HG03025 (cell line): ENCODE data around the gene SEMA6C.
A peak's percentile ranks its signal among the peaks of the same experiment; 100 is the strongest.
"Not testable (repeated sequence)": the region's sequence is repeated elsewhere in the genome, so short reads cannot be mapped to it uniquely, and the experiment has no call there.

ENCODE experiments used
- ATAC-seq: cut with Tn5 transposase; IDR thresholded peaks from one replicate; pipeline ENCODE4 v1.9.1; 2021; ENCODE audit warnings: mild to moderate bottlenecking, moderate library complexity; ENCODE audit not compliant: unreplicated experiment, low FRiP score

Gene SEMA6C, protein sequence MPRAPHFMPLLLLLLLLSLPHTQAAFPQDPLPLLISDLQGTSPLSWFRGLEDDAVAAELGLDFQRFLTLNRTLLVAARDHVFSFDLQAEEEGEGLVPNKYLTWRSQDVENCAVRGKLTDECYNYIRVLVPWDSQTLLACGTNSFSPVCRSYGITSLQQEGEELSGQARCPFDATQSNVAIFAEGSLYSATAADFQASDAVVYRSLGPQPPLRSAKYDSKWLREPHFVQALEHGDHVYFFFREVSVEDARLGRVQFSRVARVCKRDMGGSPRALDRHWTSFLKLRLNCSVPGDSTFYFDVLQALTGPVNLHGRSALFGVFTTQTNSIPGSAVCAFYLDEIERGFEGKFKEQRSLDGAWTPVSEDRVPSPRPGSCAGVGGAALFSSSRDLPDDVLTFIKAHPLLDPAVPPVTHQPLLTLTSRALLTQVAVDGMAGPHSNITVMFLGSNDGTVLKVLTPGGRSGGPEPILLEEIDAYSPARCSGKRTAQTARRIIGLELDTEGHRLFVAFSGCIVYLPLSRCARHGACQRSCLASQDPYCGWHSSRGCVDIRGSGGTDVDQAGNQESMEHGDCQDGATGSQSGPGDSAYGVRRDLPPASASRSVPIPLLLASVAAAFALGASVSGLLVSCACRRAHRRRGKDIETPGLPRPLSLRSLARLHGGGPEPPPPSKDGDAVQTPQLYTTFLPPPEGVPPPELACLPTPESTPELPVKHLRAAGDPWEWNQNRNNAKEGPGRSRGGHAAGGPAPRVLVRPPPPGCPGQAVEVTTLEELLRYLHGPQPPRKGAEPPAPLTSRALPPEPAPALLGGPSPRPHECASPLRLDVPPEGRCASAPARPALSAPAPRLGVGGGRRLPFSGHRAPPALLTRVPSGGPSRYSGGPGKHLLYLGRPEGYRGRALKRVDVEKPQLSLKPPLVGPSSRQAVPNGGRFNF

DNA sequence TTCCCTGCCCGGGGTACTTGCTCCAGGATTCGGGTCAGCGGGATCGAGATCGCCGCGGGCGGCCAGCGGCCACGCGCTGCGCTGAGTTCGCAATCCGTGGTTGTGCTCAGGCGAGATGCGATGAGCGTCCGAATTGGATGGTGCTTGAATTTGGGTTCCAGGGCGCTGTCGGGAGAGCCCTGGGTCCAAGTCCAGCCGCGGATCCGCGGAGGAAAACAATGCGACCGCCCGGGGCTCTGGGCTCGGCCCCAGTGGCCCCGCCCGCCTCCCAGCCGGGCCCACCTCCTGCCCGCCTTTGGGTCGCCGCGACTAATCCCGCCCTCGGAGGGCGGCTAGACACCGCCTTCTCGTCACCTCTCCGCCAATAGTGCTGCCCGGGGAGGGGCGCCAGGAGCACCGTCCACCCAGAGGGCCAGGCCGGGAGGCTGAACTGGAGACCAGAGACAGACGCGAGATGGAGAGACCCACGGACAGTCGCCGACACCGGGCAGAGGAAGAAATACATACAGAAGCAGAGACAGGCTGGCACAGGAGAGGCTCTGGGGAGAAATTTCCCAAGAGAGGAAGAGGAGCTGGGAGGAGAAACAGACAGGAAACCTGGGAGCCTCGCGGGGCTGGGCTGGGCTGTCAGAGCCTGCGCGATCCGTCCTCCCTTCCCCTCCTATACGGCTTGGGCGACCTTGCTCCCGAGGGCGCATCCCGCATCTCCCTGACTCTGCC, at the start of gene SEMA6C:
Gene SEMA6C, minus strand, starts transcription at position 220 of the 720 bp plus-strand sequence. CDS start 4,010 bp downstream, outside the sequence.
- peak; percentile 96 for ATAC-seq

DNA sequence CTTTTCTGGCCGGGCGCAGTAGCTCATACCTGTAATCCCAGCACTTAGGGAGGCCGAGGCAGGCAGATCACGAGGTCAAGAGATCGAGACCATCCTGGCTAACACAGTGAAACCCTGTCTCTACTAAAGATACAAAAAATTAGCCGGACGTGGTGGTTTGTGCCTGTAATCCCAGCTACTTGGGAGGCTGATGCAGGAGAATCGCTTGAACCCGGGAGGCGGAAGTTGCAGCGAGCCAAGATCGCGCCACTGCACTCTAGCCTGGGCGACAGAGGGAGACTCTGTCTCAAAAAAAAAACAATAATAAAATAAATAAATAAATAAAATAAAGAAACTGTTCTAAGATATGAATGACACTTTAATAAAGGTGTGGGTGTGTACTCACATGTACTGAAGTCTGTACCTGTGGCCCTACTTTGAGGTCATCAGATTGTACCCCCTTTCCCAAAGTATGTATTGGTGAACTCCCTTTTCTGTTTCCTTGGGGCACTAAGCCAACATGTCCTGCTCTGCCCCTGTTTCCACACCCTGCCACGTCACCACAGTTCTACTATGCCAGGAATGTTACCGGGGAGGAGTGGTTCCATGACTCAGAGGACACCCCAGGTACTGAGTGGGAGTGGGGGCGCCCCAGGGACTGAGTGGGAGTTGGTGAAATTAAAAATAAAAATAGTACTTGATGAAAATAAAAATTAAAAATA, 48.6 kb upstream of the SEMA6C start:
- not testable (repeated sequence) for ATAC-seq

GRCh38 chr1:151193856-151194255, 47.4 kb upstream of the SEMA6C start:
- ATAC-seq, result no peak

DNA sequence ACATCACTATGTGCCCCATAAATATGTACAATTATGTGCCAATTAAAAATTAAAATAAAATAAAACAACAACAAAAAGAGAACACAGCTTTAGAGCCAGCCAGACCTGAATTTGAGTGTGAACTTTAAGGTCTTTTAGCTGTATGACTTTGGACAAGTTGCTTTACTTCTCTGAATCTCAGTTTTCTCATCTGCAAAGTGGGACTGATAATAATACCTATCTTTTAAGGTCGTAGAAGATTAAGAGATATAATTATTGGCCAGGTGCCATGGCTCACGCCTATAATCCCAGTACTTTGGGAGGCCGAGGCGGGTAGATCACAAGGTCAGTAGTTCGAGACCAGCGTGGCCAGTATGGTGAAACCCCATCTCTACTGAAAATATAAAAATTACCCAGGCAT, 46.9 kb upstream of the SEMA6C start:
- no peak for ATAC-seq

DNA sequence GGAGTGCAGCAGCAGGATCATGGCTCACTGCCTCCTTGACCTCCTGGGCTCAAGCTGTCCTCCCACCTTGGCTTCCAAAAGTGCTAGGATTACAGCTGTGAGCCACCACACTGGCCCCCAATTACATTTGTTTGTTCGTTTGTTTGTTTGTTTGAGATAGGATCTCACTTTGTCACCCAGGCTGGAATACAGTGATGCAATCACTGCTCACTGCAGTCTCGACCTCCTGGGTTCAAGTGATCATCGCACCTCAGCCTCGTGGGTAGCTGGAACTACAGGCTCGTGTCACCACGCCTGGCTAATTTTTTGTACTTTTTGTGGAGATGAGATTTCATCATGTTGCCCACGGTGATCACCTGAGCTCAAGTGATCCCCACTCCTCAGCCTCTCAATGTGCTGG, 45.6 kb upstream of the SEMA6C start:
- no peak for ATAC-seq

- peak; percentile 75 for ATAC-seq
Measured at GRCh38 chr1:151189637-151190445, 43.4 kb upstream of the SEMA6C start, which contains the start of gene VPS72. Gene VPS72 (minus strand): TSS chr1:151190197. CDS start chr1:151190121, 76 bp downstream.

DNA sequence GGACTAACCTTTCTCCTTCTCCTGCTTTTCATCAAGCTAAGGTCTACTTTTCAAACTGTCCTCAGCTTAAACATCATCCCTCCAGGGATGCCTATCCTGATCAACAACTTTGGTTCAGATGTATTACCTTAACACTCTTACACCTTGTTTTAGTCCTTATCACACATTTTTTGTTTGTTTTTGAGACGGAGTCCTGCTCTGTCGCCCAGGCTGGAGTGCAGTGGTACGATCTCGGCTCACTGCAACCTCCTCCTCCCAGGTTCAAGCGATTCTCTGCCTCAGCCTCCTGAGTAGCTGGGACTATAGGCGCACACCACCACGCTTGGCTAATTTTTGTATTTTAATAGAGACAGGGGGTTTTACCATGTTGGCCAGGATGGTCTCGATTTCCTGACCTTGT, 42.2 kb upstream of the SEMA6C start:
- ATAC-seq, result not testable (repeated sequence)

GRCh38 chr1:151187205-151187604, 40.8 kb upstream of the SEMA6C start:
- no peak for ATAC-seq

GRCh38 chr1:151184211-151184610, 37.8 kb upstream of the SEMA6C start:
- no peak for ATAC-seq

DNA sequence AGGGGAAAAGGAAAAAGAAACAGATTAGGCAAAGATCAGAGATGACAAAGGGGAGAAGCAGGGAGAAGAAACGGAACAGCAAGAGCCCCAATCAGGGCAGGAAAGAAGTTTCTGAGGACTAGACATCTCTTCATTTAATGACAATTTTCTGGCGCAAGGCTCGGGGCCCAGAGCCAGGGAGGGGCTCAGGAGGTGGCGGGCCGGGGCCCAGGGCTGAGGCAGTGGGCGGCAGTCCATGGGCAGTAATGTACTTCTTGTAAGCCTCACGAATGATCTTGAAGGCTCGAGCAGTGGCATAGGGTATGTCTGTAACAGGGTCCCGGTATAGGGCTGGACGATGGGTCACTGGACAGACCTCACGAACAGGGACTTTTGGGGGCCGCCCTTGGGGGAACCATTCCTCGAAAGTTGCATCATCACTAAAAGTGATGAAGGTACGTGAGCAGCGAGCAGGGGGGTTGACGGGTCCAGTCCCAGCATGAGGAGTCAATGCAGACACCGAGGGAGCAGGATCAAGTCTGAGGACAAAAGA, 30.1 kb upstream of the SEMA6C start:
- ATAC-seq, result no peak

DNA sequence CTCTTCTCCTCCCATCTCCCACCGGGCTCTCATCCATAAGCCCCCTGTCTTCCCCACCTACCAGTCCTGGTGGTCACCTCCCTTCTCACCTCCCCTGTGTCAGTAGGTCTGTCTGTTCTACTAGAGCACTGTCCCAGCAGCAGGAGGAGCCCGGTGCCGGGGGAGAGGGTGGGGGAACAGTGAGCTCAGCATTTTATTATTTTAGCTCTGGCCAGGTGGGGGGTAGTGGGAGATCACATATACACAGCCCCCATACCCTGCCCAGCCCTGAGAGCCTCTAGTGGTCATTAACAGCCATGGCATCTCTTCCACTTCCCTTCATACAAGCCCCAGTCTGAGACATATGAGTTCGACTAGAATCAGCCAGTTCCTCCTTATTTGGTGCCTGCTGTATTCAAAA, 29.4 kb upstream of the SEMA6C start, which contains the start of gene TMOD4:
Gene TMOD4, minus strand, starts transcription at position 119 of the 400 bp plus-strand sequence. CDS start 1,106 bp downstream, outside the sequence.
- no peak for ATAC-seq

DNA sequence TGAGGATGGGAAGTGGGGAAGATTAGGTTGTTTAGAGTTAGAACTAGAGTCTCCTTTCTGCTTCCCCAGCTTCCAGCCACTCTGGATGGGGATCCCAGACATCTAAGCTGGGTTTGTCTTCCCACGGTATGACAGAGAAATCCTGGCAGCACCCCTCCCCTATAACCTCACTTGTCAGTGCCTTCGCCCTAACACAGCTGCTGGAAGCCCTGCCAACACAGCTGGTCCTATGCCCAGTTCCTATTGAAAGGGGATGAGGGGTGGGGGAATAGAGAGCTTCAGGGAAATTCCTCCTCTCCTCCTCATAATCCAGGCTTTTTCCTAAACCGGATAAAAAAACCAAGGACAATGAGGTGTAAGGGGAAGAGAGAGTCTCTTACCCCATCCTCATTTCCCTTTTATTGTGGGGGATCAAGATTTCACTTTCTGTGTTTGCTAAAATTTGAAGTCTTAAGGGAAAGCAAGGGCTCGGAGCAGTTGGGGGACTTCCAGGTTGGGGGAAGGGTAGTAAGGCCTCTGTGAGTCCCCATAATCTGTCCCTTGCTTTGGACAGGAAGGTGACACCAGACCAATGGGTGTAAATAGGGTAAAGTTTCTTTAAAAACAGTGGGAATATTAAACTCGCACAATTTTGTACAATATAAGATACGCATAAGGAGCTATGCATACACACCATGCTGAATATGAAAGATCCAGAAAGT, 28.8 kb upstream of the SEMA6C start:
- ATAC-seq, result no peak

GRCh38 chr1:151171190-151171589, 24.8 kb upstream of the SEMA6C start:
- ATAC-seq, result no peak

GRCh38 chr1:151167116-151167515, 20.7 kb upstream of the SEMA6C start:
- ATAC-seq, result no peak

DNA sequence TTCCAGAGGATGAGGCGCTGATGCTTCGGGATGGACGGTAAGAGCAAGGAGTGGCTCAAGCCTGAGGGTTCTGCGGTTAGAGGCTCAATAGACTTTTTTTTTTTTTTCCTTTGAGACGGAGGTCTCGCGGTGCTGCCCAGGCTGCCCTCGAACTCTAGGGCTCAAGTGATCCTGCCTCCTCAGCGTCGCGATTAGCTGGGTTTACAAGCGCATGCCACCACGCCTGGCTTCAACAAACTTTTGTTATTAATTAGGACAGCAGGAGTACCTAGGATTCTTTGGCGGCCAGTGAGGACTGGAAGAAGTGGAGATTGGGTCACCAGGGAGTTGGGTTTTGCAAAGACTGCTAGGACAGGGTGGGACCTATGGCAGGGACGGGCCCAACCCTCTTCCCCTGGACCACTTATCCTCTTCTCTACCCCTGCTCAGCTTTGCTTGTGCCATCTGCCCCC, 20.1 kb upstream of the SEMA6C start:
- ATAC-seq, result no peak

GRCh38 chr1:151165738-151166504, 19.5 kb upstream of the SEMA6C start, which contains the start of the genes LYSMD1 and SCNM1:
Gene LYSMD1 (minus strand): TSS chr1:151165902. CDS start chr1:151165258, 644 bp downstream.
Gene SCNM1 (plus strand): TSS chr1:151166144. CDS start chr1:151166153, 9 bp downstream.
- ATAC-seq, result peak; percentile 86

DNA sequence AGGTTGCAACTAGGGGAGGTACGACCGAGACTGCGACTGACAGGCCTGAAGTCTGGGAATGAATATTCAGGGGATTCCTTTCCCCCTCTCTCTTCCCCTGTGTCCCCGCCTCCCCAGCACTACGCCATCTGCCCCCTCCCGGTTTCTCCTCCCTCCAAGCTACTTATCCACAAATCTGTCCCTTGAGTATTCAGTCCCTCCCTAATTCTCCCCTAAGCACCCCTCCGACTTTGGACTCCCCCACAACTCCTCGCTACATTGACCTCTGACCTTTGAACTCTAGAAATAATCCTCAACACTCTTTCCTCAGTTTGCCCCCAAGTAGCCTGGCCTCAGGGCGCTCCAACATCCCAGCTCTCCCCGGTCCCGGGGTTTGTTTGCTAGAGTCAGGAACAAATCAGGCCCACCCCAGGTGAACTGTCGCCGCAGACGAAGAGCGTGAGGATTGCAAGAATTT, 18.9 kb upstream of the SEMA6C start:
- no peak for ATAC-seq
